ENCODE measurements around the gene MBP. TPM values are rescaled to one million over a fixed set of nuclear protein-coding genes. Genes with fewer than 3 reads are reported as not detected.
"Not testable (repeated sequence)": the region's sequence is repeated elsewhere in the genome, so short reads cannot be mapped to it uniquely, and the experiment has no call there.

Gene MBP
- total and polyA plus RNA-seq, 2 donors from 2014 or later, result 15.1 to 61.2 TPM

DNA sequence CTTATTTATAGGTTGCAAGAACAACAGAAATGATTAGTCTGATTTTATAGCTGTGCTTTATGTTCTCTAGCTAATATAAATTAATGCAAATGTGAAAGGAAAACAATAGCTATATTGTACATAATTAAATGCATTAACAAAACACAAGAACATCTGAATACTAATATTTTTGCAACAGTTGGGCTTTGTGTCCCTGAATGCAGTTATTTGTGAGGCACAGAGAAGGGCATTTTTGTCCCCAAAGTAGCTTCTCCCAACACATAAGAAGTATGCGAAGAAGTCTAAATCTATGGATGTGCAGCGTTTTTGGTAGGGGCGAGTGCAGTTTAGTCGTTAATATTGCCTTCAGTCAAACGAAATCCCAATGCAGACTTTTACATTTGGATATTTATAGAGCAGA, 110.0 kb downstream of the MBP start:
- DNase-seq (no peak), FAIRE-seq (no peak)
- Histone ChIP-seq H3K4me3 (ENCODE audit: low read length in 3 of 3) (no peak overlapping the region), H3K36me3 (ENCODE audit: control insufficient read depth in 2 of 3, insufficient read depth in 3 of 3, low read length in 3 of 3) (peaks cover 0 to 4% (median 2%) of the 10 kb centered on the region in 3 donors), H3K9ac (ENCODE audit: low read length in 3 of 3) (no peak overlapping the region), H3K27me3 (ENCODE audit: control insufficient read depth, insufficient read depth, low read length) (no peaks in the 10 kb centered on the region), H3K27ac (ENCODE audit: low read depth in 2 of 2, low read length in 2 of 2) (no peak overlapping the region), H3K9me3 (ENCODE audit: control insufficient read depth in 2 of 3, insufficient read depth in 1 of 3, low read length in 3 of 3) (no peaks in the 10 kb centered on the region), H3K4me1 (ENCODE audit: control insufficient read depth in 2 of 3, insufficient read depth in 2 of 3, low read depth in 1 of 3, low read length in 3 of 3) (no peaks in the 10 kb centered on the region)
- intact Hi-C loops (cut with DNase I), result no loop called here
- no peak for TF ChIP-seq CTCF (IDR thresholded peaks at IDR 0.05; ENCODE audit: borderline replicate concordance, extremely low read depth, insufficient read depth)

GRCh38 chr18:77022116-77022515, 110.5 kb downstream of the MBP start:
- TF ChIP-seq CTCF (IDR thresholded peaks at IDR 0.05; ENCODE audit: borderline replicate concordance, extremely low read depth, insufficient read depth), result no peak
- Histone ChIP-seq H3K4me3 (ENCODE audit: low read length in 3 of 3) (no peak overlapping the region), H3K27ac (ENCODE audit: low read depth in 2 of 2, low read length in 2 of 2) (no peak overlapping the region), H3K9me3 (ENCODE audit: control insufficient read depth in 2 of 3, insufficient read depth in 1 of 3, low read length in 3 of 3) (no peaks in the 10 kb centered on the region), H3K4me1 (ENCODE audit: control insufficient read depth in 2 of 3, insufficient read depth in 2 of 3, low read depth in 1 of 3, low read length in 3 of 3) (no peaks in the 10 kb centered on the region), H3K36me3 (ENCODE audit: control insufficient read depth in 2 of 3, insufficient read depth in 3 of 3, low read length in 3 of 3) (peaks cover 0 to 6% (median 2%) of the 10 kb centered on the region in 3 donors), H3K9ac (ENCODE audit: low read length in 3 of 3) (no peak overlapping the region), H3K27me3 (ENCODE audit: control insufficient read depth, insufficient read depth, low read length) (no peaks in the 10 kb centered on the region)
- intact Hi-C loops (cut with DNase I), result no loop called here
- DNase-seq, result no peak
- FAIRE-seq, result no peak

DNA sequence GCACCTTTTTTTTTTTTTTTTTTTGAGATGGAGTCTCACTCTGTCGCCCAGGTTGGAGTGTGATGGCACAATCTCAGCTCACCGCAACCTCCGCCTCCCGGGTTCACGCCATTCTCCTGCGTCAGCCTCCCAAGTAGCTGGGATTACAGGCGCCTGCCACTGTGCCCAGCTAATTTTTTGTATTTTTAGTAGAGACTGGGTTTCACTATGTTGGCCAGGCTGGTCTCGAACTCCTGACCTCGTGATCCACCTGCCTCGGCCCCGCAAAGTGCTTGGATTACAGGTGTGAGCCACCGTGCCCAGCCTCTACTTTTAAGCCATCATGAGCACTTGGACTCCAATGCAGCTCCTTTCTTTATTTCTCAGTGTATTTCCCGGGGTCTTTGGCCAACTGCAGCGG, 111.1 kb downstream of the MBP start:
- H3K27me3 ChIP-seq (ENCODE audit: control insufficient read depth, insufficient read depth, low read length); H3K27ac ChIP-seq (ENCODE audit: low read depth in 2 of 2, low read length in 2 of 2); H3K4me3 ChIP-seq (ENCODE audit: low read length in 3 of 3); FAIRE-seq; intact Hi-C loops (cut with DNase I); H3K4me1 ChIP-seq (ENCODE audit: control insufficient read depth in 2 of 3, insufficient read depth in 2 of 3, low read depth in 1 of 3, low read length in 3 of 3); DNase-seq; H3K9me3 ChIP-seq (ENCODE audit: control insufficient read depth in 2 of 3, insufficient read depth in 1 of 3, low read length in 3 of 3); H3K9ac ChIP-seq (ENCODE audit: low read length in 3 of 3): not testable (repeated sequence)
- H3K36me3 ChIP-seq (ENCODE audit: control insufficient read depth in 2 of 3, insufficient read depth in 3 of 3, low read length in 3 of 3), result peaks cover 0 to 12% (median 3%) of the 10 kb centered on the region in 3 donors

DNA sequence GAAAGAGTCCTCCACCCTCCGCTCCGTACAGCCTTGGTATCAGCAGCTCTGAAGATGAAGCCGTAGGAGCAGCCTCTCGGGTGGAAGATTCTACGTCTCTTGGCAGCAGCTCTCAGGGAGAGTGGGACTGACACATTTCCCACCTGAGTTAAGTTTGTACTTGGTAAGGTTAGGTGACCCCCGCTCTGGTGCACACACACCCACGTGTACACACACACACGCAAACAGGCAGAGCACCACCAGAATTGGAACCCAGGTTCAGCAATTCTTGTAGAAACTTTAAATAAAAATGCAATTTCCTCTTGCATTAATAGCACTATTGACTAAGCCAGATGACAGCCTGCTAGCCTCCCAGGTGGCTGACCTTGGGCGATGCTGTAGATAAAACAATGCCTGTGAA, 111.5 kb downstream of the MBP start:
- no peak overlapping the region for H3K4me3 ChIP-seq (ENCODE audit: low read length in 3 of 3)
- no peak for TF ChIP-seq CTCF (IDR thresholded peaks at IDR 0.05; ENCODE audit: borderline replicate concordance, extremely low read depth, insufficient read depth)

More for the DNA sequence above, 111.5 kb downstream of the MBP start:
- peaks cover 0 to 16% (median 7%) of the 10 kb centered on the region in 3 donors for H3K36me3 ChIP-seq (ENCODE audit: control insufficient read depth in 2 of 3, insufficient read depth in 3 of 3, low read length in 3 of 3)
- H3K9ac ChIP-seq (ENCODE audit: low read length in 3 of 3), result no peak overlapping the region
- no peaks in the 10 kb centered on the region for H3K27me3 ChIP-seq (ENCODE audit: control insufficient read depth, insufficient read depth, low read length)
- no peaks in the 10 kb centered on the region for H3K4me1 ChIP-seq (ENCODE audit: control insufficient read depth in 2 of 3, insufficient read depth in 2 of 3, low read depth in 1 of 3, low read length in 3 of 3)
- H3K27ac ChIP-seq (ENCODE audit: low read depth in 2 of 2, low read length in 2 of 2), result no peak overlapping the region
- FAIRE-seq, result no peak
- intact Hi-C loops (cut with DNase I), result no loop called here
- no peaks in the 10 kb centered on the region for H3K9me3 ChIP-seq (ENCODE audit: control insufficient read depth in 2 of 3, insufficient read depth in 1 of 3, low read length in 3 of 3)
- no peak for DNase-seq
